ENCODE data around the gene DIS3L2.

DNA sequence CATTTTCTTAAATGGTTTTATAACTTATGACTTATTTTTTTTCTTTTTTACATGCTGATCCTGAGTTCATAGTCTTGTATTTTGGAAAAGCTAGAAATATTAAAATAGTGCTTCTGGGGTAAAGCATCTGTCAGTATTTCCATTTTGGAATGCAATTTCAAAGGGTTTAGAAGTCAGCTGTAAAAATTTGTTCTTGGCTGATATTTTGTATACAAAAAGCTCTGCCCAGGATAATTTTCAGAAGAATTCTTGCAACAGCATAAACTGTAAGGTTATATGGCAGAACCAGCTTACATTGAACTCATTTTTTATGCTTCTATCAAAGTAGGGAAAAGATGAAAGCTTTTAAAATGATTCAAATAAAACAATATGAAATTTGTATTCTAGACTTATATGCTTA, 97.4 kb downstream of the DIS3L2 start:
- TF ChIP-seq, protein P1, sequence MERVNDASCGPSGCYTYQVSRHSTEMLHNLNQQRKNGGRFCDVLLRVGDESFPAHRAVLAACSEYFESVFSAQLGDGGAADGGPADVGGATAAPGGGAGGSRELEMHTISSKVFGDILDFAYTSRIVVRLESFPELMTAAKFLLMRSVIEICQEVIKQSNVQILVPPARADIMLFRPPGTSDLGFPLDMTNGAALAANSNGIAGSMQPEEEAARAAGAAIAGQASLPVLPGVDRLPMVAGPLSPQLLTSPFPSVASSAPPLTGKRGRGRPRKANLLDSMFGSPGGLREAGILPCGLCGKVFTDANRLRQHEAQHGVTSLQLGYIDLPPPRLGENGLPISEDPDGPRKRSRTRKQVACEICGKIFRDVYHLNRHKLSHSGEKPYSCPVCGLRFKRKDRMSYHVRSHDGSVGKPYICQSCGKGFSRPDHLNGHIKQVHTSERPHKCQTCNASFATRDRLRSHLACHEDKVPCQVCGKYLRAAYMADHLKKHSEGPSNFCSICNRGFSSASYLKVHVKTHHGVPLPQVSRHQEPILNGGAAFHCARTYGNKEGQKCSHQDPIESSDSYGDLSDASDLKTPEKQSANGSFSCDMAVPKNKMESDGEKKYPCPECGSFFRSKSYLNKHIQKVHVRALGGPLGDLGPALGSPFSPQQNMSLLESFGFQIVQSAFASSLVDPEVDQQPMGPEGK (CRISPR knock-in tag; IDR thresholded peaks at IDR 0.05; ENCODE audit: borderline replicate concordance): no peak
- TF ChIP-seq SNAI2 (CRISPR knock-in tag; IDR thresholded peaks at IDR 0.05): no peak
- TF ChIP-seq ARNTL (CRISPR knock-in tag; IDR thresholded peaks at IDR 0.05; ENCODE audit: borderline replicate concordance, low read depth): no peak
- TF ChIP-seq, protein P2, sequence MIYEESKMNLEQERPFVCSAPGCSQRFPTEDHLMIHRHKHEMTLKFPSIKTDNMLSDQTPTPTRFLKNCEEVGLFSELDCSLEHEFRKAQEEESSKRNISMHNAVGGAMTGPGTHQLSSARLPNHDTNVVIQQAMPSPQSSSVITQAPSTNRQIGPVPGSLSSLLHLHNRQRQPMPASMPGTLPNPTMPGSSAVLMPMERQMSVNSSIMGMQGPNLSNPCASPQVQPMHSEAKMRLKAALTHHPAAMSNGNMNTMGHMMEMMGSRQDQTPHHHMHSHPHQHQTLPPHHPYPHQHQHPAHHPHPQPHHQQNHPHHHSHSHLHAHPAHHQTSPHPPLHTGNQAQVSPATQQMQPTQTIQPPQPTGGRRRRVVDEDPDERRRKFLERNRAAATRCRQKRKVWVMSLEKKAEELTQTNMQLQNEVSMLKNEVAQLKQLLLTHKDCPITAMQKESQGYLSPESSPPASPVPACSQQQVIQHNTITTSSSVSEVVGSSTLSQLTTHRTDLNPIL (CRISPR knock-in tag; IDR thresholded peaks at IDR 0.05; ENCODE audit: low read depth): no peak
- no peak for TF ChIP-seq RARB (CRISPR knock-in tag; IDR thresholded peaks at IDR 0.05)
- TF ChIP-seq, protein P3, sequence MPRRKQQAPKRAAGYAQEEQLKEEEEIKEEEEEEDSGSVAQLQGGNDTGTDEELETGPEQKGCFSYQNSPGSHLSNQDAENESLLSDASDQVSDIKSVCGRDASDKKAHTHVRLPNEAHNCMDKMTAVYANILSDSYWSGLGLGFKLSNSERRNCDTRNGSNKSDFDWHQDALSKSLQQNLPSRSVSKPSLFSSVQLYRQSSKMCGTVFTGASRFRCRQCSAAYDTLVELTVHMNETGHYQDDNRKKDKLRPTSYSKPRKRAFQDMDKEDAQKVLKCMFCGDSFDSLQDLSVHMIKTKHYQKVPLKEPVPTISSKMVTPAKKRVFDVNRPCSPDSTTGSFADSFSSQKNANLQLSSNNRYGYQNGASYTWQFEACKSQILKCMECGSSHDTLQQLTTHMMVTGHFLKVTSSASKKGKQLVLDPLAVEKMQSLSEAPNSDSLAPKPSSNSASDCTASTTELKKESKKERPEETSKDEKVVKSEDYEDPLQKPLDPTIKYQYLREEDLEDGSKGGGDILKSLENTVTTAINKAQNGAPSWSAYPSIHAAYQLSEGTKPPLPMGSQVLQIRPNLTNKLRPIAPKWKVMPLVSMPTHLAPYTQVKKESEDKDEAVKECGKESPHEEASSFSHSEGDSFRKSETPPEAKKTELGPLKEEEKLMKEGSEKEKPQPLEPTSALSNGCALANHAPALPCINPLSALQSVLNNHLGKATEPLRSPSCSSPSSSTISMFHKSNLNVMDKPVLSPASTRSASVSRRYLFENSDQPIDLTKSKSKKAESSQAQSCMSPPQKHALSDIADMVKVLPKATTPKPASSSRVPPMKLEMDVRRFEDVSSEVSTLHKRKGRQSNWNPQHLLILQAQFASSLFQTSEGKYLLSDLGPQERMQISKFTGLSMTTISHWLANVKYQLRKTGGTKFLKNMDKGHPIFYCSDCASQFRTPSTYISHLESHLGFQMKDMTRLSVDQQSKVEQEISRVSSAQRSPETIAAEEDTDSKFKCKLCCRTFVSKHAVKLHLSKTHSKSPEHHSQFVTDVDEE (CRISPR knock-in tag; IDR thresholded peaks at IDR 0.05): no peak
- TF ChIP-seq ZNF565 (CRISPR knock-in tag; conservative IDR thresholded peaks at IDR 0.05; ENCODE audit: low read depth): no peak
- no peak for TF ChIP-seq ISL1 (CRISPR knock-in tag; IDR thresholded peaks at IDR 0.05)
- no peak for TF ChIP-seq CSDC2 (CRISPR knock-in tag; IDR thresholded peaks at IDR 0.05)

Data from SK-N-SH treated with all-trans-retinoic acid at 6 μM for 48 hours (cell line).